CD4-positive, alpha-beta T cell treated with Interferon gamma for 1 hour (primary cell): ENCODE results near the gene CDH24.

Source experiments
- DNase-seq: peaks from one replicate; pipeline ENCODE4 v3.0.0-alpha.2; 2020

Gene CDH24

DNA sequence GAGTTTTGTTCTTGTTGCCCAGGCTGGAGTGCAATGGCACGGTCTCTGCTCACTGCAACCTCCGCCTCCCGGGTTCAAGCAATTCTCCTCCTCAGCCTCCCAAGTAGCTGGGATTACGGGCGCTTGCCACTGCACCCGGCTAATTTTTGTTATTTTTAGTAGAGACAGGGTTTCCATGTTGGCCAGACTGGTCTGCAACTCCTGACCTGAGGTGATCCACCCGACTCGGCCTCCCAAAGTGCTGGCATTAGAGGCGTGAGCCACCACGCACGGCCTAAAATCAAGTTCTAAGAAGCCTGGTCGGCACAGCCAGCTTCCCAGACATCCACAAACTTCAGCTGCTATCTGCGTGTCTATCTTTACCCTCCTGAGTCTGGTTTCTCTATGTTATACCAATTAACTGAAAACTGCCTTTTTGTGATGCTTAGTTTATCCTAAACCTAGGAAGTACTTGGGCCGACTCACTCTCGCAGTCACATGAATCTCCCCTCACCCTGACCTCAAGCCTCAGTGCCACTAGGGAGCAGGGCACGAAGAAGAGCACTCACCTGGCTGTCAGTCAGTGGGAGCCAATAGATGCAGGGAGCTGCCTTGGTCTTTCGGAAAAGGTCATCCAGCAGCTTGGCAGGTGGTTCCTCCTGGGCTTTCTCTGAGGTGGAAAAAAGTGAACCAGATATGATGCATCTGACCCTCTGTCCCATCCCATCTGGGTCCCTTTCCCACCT is 3.4 kb upstream of the CDH24 start:
- no peak for DNase-seq

DNA sequence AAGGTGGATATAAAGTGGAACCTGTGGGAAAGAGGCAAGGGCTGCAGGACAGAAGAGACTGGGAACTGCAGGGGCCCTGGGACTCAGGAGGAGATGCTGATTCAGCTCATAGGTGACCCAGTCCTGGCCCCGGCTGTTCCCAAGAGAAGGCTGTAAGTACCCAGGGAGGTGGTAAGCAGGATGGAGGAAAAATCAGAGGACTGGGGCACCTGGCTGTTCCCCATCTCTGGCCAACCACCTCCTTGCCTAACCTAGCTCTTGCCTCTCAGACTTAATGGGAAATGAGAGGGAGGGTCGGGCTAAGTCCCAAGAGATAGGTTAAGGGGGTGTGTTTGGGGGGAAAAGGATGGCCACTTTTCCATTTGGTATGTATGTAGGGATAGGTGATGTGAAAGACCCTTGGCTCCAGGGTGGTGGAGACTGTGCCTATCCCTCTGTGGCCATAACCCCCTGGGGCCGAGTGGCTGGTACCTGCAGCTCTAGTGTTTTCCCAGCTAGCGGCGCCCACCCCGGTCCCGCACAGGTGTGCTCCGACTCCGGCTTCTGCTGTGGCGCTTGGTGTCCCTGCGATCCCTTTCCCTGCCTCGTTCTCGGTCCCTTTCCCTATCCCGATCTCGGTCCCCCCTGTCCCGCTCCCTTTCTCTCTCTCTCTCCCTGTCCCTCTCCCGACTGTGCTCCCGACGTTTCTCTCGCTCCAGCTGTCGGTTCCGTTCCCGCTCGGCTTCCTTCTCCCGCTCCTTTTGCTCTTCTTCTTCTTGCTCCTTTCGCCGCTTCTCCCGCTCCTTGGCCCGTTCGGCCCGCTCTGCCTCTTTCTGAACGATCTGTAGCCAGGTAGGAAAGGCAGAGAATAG is 1.6 kb upstream of the CDH24 start:
- DNase-seq: no peak

DNA sequence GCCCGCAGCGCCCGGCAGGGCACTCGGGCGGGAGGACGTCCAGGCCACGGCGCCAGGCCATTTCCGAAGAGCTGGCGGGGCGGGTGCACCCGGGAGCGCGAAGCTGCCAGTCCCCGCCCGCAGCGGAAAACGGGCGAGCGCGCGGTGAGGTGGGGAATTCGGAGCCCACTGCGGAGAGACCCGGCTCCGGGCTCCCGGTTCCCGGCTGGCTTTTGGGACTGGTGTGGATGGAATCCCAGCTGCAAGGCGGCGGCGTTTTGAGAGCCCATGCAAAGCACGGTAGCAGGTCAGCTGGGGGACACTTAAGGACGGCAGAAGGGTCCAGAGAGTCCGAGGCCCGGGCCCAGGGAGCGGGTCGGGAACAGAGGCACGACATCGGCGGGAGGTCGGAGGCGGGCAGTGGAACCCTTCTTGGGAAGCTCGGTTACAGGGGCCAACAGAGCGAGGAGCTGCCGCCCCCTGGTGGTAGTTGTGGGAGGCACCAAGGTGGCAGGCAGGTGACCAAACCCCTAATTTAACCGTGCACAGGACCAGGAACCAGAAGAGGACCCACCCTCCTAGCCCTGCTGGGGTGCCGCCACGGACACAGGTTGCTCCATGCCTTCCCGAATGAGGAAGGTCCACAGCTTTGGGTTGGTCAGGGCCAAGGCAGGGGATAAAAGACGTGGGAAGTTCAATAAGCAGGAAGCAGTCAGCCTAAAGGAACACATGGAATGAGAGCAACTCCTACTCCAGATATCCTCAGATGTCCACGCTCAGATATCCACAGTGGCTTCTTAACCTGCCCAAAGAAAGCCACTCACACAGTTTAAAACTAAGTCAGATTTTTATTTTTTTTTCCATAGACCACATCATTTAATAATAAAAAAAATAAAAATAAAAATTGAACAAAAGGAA is 685 bp upstream of the CDH24 start:
- DNase-seq: peak; percentile 80

DNA sequence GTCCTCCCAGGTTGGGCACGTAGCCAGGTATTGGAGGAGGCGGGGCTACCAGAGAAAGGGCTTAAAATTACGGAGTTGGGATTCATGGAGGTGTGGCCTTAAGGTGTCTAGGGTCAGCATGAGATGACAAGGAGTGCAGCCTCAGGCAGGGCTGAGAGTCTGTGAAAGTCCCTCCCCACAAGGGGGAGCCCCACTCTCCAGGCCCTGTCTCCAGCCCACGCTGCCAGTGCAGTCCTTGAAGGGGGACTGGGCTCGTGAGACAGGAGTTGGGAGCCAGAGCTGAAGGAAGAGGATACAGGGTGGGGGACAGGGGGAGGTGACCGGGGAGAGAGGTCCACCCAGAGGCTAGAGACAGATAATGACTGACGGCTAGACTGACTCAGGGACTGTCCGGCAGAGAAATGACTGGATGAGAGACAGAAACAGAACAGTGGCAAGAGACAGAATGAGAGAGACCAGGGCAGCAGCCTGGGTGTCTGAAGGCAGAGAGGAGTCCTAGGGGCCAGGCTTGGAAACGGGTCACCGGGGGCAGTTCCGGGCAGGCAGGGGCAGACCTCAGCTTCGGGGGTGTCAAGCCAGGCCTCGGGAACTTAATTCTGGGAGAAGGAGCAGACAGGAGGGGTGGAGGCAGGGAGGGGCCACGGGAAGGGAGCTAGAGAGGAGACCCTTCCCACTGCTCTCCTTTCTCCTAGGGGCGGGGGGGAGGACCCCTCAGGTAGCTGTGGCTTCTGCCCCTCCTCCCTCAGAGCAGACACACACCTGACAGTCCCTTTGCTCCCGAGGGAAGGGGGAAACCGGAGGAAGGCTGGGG is 970 bp downstream of the CDH24 start:
- DNase-seq: peak; percentile 69

DNA sequence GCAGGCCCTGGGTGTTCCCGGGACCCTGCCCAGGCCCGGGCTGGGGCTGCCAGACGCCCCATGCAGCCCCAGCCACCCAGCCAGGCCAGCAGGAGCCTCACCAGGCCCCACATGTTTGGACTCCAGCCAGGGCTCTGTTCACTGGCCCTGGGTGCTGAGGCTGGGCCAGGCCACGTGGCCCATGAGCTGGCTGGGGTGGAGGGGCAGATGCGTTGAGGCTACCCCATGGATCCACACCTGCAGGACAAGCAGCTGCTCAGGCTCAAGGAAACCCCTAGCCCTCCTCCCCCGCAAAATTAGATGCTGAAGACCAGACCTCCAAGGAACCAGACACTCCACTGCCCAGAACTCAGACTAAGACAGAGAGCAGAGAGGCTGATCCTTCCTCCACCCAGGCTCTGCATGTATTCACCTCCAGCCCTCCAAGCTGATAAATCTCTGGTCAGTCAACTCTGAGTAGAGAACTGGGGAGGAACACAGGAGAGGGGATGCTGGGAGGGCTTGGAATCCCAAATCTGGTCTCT is 1.6 kb downstream of the CDH24 start:
- no peak for DNase-seq

DNA sequence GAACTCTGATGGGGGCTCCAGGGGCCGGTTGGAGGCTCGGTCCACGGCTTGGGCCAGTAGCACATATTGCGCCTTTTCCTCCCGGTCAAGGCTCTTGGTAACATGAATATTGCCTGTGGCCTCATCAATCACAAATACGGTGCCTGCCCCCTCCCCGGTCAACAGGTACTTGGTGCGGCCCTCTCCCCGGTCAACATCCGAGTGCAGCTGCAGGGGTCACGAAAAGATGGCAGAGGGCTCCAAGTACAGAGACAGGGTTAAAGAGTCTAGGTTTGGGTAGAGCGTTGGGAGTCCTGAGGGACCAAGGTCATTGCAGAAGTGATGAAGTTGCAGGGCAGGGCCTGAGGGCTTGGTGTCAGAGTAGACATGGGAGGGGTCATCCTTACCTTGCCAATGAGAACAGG is 2.2 kb downstream of the CDH24 start:
- no peak for DNase-seq

DNA sequence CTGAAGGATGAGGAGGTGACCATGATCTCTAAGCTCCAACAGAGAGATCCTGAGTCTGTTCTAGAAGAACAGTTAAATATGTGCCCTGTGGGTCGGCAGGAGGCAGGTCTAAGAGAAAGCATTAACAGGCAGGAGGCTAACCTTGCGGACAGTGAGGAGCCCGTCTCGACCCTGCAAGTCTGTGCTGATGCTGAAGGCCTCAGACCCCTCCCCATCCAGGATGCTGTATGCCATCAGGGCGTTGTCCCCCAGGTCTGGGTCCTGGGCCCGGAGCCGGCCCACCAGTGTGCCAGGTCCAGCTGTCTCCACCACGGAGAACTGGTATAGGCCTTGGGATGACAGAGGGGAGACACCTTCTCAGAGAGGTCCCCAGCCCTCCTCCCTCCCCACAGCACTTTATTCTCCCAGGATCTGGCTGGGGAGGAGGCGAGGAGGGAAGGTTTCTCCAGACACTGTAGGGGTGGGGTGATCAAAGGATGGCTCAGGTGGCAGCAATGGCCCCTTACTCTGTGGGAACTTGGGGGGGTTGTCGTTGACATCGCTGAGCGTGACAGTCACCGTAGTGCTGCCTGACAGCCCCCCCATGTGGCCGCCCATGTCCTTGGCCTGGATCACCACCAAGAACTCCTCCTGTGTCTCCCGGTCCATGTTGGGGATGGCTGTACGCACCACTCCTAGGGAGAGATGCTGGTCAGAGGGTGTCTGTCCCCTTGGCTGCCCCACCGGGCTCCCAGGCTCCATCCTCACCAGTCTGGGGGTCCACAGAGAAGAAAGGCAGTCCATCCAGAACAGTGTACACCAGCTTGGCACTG is 3.1 kb downstream of the CDH24 start:
- no peak for DNase-seq

DNA sequence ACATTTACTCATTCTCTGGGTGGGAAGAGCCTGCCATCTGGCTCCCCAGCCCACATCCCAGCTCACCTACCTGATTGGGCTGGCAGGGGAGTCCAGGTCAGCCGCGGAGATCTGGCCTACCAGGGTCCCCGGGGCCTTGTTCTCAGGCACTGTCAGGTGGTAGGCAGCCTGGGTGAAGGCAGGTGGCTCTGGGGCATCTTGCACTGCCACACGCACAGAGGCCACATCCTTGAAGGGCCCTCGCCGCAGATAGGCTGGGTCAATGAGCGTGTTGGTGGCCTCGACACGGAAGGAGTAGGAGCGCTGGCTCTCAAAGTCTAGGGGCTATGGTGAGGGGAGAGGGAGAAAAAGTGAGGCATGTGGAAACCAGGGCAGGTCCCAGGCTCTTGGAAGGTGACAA is 3.9 kb downstream of the CDH24 start:
- no peak for DNase-seq

DNA sequence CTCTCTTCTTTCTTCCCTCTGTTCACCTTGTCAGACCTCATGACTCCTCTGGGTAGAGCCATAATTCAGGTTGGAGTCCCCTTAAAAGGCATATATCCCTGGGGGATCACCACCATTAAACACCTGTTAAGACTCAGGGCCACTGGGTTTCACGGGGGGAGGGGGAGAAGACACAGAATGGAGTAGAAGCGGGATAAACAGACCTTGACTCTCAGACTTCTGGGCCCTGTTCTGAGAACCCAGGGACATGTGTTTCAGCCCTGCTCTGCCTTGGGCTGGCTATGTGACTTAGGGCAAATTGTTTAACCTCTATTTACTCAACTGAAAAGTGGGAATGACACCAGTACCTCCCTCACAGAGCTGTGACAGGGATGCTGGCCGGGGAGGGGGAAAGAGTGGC is 4.6 kb downstream of the CDH24 start:
- DNase-seq: no peak

DNA sequence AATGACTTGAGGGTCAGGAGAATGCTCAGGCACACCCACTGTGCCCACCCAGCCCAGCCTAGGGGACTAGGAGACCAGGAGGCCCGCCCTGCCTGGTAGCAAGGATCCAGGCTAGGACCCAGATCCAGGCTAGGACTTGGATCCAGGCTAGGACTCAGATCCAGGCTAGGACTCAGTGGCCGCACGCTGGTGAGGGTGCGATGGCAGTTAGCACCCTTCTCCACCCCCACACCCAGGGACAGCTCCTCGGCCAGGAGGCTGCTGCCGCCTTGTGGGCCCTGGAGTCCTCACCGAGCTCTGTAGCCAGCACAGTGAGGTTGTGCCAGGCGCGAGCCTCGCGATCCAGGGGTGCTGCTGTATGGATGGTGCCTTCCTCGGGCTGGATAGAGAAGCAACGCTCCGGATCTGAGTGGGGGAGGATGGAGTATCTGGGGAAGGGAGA is 5.1 kb downstream of the CDH24 start:
- DNase-seq: no peak

DNA sequence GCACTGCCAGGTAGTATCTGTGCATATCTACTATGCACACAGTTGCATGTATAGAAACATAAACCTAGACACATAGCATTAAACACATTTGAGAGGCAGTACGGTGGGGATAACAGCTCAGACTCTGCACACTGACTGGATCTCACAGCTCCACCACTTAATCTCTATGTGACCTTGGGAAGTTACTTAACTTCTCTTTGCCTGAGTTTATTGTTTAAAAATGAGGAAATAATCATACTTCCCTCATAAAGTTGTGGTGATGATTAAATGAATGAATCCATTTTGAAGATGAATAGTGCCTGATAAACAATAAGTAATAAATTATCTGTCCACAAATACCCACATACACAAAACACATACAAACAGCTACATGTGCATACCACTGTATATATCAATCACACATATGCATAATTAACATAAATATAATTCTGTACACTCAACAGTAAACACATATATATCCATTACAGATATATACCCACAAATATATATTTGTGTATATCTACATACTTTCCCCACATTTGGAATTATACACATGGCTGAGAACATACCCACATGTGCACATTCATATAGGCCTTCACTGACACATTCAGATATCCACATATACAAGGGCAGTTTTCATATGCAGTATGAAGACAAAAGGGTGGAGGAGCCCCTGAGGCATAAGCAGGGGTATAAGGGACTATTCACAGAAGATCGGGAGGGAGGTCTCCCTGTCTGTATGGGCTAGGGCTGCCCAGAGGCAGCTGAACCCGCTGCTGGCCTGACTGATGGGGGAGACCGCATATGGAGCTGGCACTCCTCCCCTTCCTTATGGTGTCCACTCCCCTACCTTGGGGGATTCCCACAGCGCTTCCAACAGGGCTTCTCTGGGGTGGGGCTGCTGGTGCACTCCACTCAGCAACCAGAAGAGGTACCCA is 5.9 kb downstream of the CDH24 start:
- DNase-seq: no peak

DNA sequence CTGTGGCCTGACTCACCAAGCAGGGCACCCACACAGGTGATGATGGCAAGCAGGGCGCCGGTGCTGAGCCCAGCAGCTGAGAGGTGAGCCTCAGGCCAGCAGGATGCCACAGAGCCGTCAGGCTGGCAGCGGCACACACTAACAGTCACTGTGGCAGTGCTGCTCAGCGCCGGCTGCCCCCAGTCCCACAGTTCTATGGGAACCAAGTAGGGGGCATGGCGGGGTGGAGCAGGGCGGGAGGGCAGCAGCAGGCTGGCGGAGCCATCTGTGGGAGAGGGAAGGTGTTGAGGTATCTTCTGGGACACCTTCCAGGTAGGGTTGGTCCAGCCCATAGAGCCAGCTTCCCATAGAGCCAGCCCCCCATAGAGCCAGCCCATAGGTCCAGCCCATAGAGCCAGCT is 8.3 kb downstream of the CDH24 start:
- DNase-seq: no peak

DNA sequence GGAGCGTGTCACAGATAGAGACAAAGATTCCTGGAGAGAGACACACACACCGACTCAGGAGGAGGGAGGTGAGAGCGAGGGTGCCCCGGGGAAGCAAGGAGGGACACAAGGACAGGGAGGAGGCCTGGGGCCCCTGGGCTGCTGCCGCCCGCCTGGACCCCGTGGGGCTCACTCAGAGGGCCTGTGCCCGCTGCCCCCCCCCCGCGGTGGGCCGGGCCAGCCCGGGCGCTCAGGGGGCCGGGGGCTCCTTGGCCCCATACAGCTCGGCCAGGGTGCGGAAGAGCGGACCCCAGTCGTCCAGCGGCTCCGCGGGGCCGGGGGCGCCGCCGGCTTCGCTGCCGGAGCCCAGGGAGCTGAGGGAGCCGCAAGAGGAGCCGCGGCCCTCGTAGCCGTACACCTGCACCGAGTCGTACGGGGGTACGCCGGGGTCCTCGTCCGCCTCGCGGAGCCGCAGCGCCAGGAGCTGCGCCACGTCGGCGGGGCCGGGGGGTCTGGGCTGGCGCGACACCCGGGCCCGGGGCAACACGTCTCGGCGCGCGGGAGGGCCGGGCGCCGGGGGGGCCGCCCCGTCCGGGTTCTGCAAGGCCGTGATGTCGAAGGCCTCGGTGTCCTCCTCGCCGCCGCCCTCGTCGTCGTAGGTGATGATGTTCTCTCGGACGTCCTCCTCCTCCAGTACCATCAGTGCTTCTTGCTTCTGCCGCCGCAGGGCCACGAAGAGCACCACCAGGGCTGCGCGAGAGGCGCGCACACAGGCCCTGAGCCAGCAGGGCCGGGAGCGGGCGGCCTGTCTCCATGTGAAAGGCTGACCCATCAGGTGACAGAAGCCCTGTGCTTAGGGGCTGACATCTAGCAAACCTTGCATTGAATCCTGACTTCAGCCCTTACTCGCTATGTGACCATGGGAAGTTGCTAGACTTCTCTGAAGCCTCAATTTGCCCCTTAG is 9.3 kb downstream of the CDH24 start:
- DNase-seq: no peak

DNA sequence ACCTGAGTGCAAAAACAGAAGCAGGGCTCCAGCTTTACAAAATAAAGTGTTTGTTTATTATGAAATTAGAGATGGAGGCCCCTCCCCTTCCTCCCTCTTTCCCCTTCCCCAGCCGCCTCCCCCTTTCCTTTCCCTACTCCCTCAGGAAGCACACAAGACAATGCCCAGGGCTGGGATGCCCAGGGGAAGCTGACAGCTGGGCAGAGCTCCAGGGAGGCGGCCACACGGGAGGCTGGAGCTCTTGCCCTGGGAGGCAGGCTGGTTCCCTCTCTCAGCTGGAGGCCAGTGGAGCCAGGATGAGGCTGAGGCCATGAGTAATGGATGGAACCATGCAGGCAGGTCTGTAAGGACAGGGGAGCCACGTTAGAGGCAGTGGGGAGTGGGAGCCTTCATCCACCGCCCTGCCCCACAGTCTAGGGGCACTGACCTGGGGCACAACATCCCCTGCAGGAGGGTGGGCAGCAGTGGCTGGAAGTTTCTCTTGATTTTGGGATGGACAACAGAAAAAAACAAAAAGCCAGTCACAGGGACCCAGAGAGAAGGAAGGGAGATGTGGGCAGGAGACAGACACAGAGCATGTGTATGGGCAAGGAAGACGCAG is 10.2 kb downstream of the CDH24 start:
- DNase-seq: no peak

DNA sequence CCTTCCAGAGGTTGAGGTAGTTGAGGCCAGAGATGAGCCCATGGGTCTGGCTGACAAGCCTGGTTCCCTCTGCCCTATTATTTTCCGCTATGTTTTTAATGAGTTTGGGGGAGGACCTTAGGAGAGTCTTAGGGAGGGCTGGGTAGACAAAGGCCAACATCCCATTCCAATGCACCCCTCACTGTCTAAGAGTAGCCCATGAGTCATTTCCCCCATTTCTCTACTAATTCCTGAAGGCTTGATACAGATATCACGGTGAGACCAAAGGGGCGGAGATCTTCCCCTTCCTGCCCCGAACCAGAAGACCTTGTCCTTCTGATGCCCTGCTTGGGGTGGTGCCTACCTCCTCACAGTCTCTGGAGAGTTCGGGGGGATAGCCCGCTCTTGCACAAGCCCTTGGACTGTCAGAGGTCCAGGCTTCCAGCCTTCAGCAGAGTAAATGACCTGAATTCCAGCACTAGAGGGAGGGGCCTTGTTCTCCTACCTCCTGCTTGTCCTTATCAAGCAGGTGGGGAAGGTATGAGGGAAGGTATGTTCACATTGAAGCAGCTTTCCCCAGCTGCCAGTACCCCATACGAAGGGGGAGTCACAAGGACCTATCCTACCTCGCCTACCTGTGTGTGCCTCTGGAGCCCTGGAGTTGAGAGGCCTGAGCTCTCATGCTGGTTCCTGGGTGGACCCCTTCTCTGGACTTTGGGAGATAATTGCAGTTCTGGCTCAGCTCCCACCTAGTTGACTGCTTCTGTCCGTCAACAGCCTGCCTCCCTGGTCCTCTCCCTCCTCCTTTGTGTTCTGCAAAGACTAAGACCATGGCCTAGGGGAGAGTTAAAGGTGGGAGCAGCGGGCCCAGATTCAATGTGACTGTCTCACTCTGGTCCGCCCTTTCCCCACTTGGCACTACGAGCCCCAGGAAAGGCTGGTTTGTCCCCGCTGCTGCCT is 11.6 kb downstream of the CDH24 start:
- DNase-seq: no peak

DNA sequence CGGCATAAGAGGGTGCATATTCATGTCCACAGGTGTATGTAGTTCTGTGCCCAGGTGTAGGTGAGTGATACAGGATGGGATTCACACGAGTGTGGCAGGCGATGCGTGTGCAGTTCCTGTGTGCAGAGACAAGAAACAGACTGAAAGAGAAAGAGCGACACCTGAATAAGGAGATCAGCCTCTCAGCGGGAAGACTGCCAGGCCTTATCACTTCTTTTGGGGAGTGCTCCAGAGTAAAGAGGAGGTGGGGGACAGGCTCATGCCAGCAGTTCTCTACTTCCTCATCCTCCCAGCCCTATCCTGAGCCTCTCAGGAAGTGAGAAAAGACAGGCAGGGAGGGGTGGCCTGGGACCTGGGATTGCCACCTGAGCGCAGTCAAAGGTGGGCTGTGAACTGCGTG is 12.5 kb downstream of the CDH24 start:
- no peak for DNase-seq

DNA sequence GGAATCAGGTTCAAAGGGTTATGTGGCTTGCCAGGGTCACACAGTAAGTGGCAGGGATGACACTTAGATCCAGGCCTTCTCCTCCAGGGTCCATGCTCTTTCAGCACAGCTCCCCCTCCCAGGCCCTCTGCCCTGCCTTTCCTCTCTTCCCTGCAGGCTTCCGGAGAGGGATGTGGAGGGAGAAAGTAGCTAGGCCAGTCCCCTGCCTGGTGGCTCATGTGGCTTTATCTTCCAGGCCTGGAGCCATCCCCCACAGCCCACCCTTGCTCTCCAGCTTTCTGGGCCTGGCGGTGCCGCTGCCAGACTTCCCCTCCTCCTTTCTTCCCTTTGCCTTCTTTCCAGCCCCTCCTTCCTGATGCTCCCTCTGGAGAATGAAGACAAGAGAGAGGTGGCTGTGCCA is 13.6 kb downstream of the CDH24 start:
- DNase-seq: no peak
